HG03342 (cell line): ENCODE data around the gene SLC6A9.

Source experiments
- ATAC-seq: cut with Tn5 transposase; IDR thresholded peaks from one replicate; pipeline ENCODE4 v1.9.1; 2021; ENCODE audit warnings: mild to moderate bottlenecking, moderate library complexity; ENCODE audit not compliant: unreplicated experiment

Gene SLC6A9

GRCh38 chr1:43951021-43951985 is 80.0 kb downstream of the SLC6A9 start:
- ATAC-seq, result no peak

GRCh38 chr1:43949678-43950077 is 81.6 kb downstream of the SLC6A9 start:
- ATAC-seq, result no peak

GRCh38 chr1:43947874-43948437 is 83.3 kb downstream of the SLC6A9 start:
- no peak for ATAC-seq

GRCh38 chr1:43947061-43947873 is 84.0 kb downstream of the SLC6A9 start:
- ATAC-seq, result no peak
